ENCODE data around the gene PCDH11Y. TPM values are rescaled to one million over a fixed set of nuclear protein-coding genes. Genes with fewer than 3 reads are reported as not detected.
"Not testable (repeated sequence)": the region's sequence is repeated elsewhere in the genome, so short reads cannot be mapped to it uniquely, and the experiment has no call there.

The PCDH11Y gene
- total RNA-seq, 4 donors from 2014 or later: 0.57 TPM; not detected in 3

GRCh38 chrY:5679265-5679664 is 679.2 kb downstream of the PCDH11Y start:
- H3K9me3 ChIP-seq; H3K4me1 ChIP-seq; intact Hi-C loops (cut with DNase I); DNase-seq; H3K4me3 ChIP-seq; H3K27me3 ChIP-seq; H3K36me3 ChIP-seq; H3K27ac ChIP-seq: not testable (repeated sequence)
- no CpG with 5 or more reads among the region's 2 CpGs for WGBS, 2 donors

- DNase-seq; H3K4me1 ChIP-seq; H3K9me3 ChIP-seq; H3K27ac ChIP-seq; H3K4me3 ChIP-seq; intact Hi-C loops (cut with DNase I); H3K27me3 ChIP-seq; H3K36me3 ChIP-seq: not testable (repeated sequence)
- 92% methylated on average over 5 of the region's 5 CpGs; no CpG with 5 or more reads in 1 of the 2 donors for WGBS, 2 donors
Observed at GRCh38 chrY:5708727-5709126, 708.6 kb downstream of the PCDH11Y start.

GRCh38 chrY:5709788-5710381 is 709.8 kb downstream of the PCDH11Y start:
- H3K4me3 ChIP-seq; intact Hi-C loops (cut with DNase I); H3K9me3 ChIP-seq; H3K36me3 ChIP-seq; H3K4me1 ChIP-seq; DNase-seq; H3K27me3 ChIP-seq; H3K27ac ChIP-seq: not testable (repeated sequence)
- WGBS, 2 donors: no CpG with 5 or more reads among the region's 1 CpG

GRCh38 chrY:5761403-5761802 is 761.3 kb downstream of the PCDH11Y start:
- H3K27me3 ChIP-seq; H3K9me3 ChIP-seq; H3K4me3 ChIP-seq; DNase-seq; H3K36me3 ChIP-seq; intact Hi-C loops (cut with DNase I); H3K27ac ChIP-seq; H3K4me1 ChIP-seq: not testable (repeated sequence)
- WGBS, 2 donors: no CpG with 5 or more reads among the region's 3 CpGs

- H3K27ac ChIP-seq; H3K9me3 ChIP-seq; H3K4me3 ChIP-seq; intact Hi-C loops (cut with DNase I); H3K4me1 ChIP-seq; DNase-seq; H3K36me3 ChIP-seq; H3K27me3 ChIP-seq: not testable (repeated sequence)
- WGBS, 2 donors: 86% methylated on average over 1 of the region's 1 CpG; no CpG with 5 or more reads in 1 of the 2 donors
Observed at GRCh38 chrY:5776485-5776884, 776.4 kb downstream of the PCDH11Y start.

Small RNA genes within 50 kb of the gene (small RNA-seq; reads per million reads assigned to genes)
- gene RNU2-57P (0 reads per million in 4 donors), gene SNX3P1Y (0 reads per million in 4 donors)

Data from esophagus squamous epithelium (tissue), 5 donors.